Duodenal mucosa (tissue), 2 donors: ENCODE measurements around the gene SHROOM4.

ENCODE experiments used
- H3K27ac ChIP-seq: one replicate; pipeline ENCODE4 v1.7.0; 2013; ENCODE audit warnings: low read depth, low read length
- H3K27me3 ChIP-seq, 2 donors: one replicate each; pipeline ENCODE4 v1.7.0; 2013; ENCODE audit warnings: low read length in 2 of 2, control low read depth in 1 of 2; ENCODE audit not compliant: insufficient read depth in 2 of 2, control insufficient read depth in 1 of 2
- H3K36me3 ChIP-seq, 2 donors: one replicate each; pipeline ENCODE4 v1.7.0; 2013; ENCODE audit warnings: low read length in 2 of 2, control low read depth in 1 of 2; ENCODE audit not compliant: insufficient read depth in 2 of 2, control insufficient read depth in 1 of 2
- H3K4me1 ChIP-seq, 2 donors: one replicate each; pipeline ENCODE4 v1.7.0; 2013; ENCODE audit warnings: low read length in 2 of 2, control low read depth in 1 of 2; ENCODE audit not compliant: insufficient read depth in 2 of 2, control insufficient read depth in 1 of 2
- H3K4me3 ChIP-seq, 2 donors: one replicate each; pipeline ENCODE4 v1.7.0; 2013; ENCODE audit warnings: low read length in 2 of 2, low read depth in 1 of 2
- H3K9ac ChIP-seq, 2 donors: one replicate each; pipeline ENCODE4 v1.7.0; 2013; ENCODE audit warnings: low read length in 2 of 2, low read depth in 1 of 2
- H3K9me3 ChIP-seq, 2 donors: one replicate each; pipeline ENCODE4 v1.7.0; 2013; ENCODE audit warnings: low read length in 2 of 2, control low read depth in 1 of 2; ENCODE audit not compliant: control insufficient read depth in 1 of 2

Gene SHROOM4

GRCh38 chrX:50716706-50717105 lies 97.3 kb downstream of the SHROOM4 start:
- Histone ChIP-seq H3K36me3 (no peaks in the 10 kb centered on the region), H3K27me3 (no peaks in the 10 kb centered on the region), H3K9ac (no peak overlapping the region), H3K9me3 (no peaks in the 10 kb centered on the region), H3K4me3 (no peak overlapping the region), H3K27ac (no peak overlapping the region), H3K4me1 (no peaks in the 10 kb centered on the region)

DNA sequence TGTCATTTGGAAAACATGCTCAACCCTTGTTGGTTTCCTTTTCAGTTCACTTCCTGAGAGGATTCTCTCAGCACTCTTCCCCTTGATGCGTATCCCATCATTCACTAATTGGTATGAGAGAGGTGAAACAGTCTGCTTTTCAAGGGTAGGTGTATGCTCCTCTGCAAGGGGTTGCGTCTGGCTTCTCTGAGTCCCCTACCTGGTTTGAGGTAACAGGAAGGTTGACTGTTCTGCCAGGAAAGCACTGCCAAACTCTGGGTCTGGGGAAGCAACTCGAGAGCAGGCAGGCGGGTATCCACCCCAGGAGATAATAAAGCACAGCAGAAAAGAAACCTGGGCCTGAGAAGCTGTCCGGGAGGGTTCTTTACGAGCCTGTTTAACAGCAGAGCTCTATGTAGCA lies 101.2 kb downstream of the SHROOM4 start:
- Histone ChIP-seq H3K4me3 (no peak overlapping the region), H3K4me1 (peaks cover 0 to 7% of the 10 kb centered on the region in 2 donors), H3K9ac (no peak overlapping the region), H3K27ac (no peak overlapping the region), H3K9me3 (no peaks in the 10 kb centered on the region), H3K27me3 (no peaks in the 10 kb centered on the region), H3K36me3 (no peaks in the 10 kb centered on the region)

DNA sequence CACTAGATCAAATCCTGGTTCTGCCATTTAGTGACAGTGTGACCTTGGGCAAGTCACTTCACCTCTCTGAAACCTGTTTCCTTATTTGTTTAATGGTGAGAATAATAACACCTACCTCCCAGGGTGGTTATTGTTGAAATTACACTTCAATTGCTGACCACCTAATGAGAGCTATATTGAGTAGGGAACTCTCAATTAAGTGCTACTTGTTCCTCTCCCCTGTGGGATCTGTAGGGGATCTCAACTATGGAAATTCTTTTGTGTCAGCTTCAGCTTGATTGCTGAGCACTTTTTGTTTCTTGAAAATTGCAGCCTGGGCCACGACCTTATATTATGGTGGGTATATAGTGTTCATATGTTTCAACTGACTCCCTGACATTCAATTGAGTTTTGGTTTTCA lies 102.1 kb downstream of the SHROOM4 start:
- H3K27me3 ChIP-seq = no peaks in the 10 kb centered on the region
- no peaks in the 10 kb centered on the region for H3K36me3 ChIP-seq
- no peak overlapping the region for H3K27ac ChIP-seq
- no peaks in the 10 kb centered on the region for H3K9me3 ChIP-seq
- no peak overlapping the region for H3K4me3 ChIP-seq
- H3K9ac ChIP-seq = no peak overlapping the region
- peaks cover 2 to 9% of the 10 kb centered on the region in 2 donors for H3K4me1 ChIP-seq

DNA sequence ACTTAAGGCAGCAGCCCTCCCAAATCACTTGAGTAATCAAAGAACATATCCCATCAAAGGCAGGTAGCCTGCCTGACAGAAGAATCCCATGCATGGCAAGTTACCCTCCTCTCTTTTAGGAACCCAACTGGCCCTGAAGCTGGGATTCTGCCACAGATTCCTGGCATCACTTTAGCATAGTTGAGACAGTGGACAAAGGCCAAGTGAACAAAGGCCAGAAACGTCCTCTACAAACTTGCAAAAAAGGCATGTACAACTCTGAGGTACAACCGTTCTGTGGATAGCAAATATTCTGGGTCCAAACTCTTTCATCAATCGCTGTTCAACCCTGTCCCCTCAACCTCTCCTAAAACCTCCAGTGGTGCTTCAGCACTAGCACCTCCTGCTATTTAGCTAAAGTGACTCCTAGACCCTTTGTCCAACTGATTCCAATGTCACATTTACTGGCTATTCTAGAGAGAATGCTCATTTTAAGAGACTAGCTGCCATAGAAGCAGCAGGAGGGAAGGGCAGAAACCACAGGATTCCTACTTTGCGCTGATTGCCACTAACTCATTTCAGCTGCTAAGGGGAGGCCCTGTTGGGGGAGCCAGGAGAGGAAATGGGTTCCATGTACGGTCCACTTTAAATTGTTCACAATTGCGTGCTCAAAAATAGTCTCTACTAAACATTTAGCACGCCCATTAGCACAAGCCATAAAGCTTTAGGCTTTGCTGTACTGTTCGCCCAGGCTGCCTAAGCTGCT lies 105.9 kb downstream of the SHROOM4 start:
- H3K9ac ChIP-seq = no peak overlapping the region
- H3K27ac ChIP-seq = no peak overlapping the region
- no peaks in the 10 kb centered on the region for H3K9me3 ChIP-seq
- no peaks in the 10 kb centered on the region for H3K27me3 ChIP-seq
- H3K4me3 ChIP-seq = no peak overlapping the region
- H3K4me1 ChIP-seq = peaks cover 13 to 22% of the 10 kb centered on the region in 2 donors
- no peaks in the 10 kb centered on the region for H3K36me3 ChIP-seq

DNA sequence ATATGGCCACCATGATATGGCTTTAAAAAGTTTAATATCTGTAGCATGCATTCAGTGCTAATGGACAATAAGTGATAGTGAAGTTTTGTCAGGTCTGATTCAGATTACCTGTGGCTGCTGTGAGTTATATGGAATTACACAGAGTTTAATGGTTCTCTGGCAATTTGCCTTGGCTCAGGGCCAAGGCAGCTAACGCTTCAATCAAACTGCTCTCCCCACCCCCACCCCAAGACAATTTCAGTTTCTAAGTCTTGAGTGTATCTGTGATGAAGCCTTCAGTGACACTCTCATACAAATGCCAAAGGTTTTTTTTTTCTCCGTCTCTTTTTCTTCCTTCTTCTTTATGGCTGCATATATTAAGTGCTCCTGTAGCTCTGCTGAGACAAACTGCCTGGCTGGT lies 106.6 kb downstream of the SHROOM4 start:
- Histone ChIP-seq H3K9ac (no peak overlapping the region), H3K9me3 (no peaks in the 10 kb centered on the region), H3K4me1 (peaks cover 13 to 22% of the 10 kb centered on the region in 2 donors), H3K4me3 (no peak overlapping the region), H3K27me3 (no peaks in the 10 kb centered on the region), H3K36me3 (no peaks in the 10 kb centered on the region), H3K27ac (no peak overlapping the region)

DNA sequence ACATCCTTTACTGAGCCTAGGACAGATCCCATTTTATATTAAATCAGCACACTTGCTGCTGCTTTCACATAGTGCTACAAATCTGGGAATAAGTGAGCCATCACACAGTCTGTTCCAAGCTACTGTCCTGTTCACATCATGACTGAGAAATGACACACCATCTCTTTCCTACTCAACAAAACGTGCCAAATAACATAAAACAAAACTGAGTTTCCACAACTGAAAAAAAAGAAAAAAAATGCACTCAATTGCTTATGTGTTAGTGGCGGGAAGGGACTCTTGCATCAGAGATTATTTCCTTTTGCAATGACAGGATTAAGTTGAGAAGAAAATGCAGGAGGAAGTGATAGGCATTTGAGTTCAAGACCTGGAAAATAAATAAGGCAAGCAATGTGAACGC lies 109.0 kb downstream of the SHROOM4 start:
- Histone ChIP-seq H3K9ac (no peak overlapping the region), H3K4me3 (no peak overlapping the region), H3K9me3 (no peaks in the 10 kb centered on the region), H3K27me3 (no peaks in the 10 kb centered on the region), H3K4me1 (peaks cover 13 to 22% of the 10 kb centered on the region in 2 donors), H3K36me3 (no peaks in the 10 kb centered on the region), H3K27ac (no peak overlapping the region)

DNA sequence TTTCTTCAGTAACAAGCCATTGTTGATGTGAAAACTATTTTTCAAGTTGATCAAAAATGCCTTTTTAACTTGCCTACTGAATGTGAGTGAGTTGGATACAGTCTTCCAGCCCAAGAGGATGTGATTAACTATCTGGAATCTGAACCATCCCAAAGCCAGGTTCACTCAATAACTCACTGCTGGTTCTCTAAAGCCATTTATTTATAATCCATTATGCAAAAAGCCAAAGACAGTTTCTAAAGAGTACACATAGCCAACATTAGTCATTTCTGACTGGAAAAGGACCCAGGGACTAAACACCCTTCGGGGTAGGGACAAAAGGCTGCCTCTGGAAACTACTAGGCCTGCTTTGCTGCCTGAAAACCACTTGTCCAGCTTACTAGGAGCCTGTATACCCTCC lies 109.6 kb downstream of the SHROOM4 start:
- H3K36me3 ChIP-seq = no peaks in the 10 kb centered on the region
- H3K27ac ChIP-seq = no peak overlapping the region
- no peak overlapping the region for H3K9ac ChIP-seq
- peaks cover 13 to 22% of the 10 kb centered on the region in 2 donors for H3K4me1 ChIP-seq
- no peaks in the 10 kb centered on the region for H3K9me3 ChIP-seq
- no peaks in the 10 kb centered on the region for H3K27me3 ChIP-seq
- no peak overlapping the region for H3K4me3 ChIP-seq

DNA sequence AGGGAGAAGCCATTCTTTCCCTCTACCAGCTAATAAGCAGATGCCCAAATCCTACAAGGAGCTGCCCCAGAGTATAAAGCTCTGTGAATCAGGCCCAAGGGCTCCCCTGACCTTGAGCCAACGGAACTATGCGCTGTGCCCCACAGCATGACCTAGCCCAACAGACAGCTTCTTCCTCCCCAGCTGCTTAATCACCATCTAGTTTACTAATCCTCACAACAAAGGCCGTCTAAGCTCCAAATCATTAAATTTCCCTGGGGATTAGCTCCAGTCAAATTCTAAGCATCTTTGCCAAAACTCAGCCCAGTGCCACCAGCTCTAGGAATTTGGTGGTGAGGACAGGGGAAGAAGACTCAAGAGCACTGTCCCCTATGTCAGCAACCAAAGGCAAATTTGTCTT lies 113.1 kb downstream of the SHROOM4 start:
- Histone ChIP-seq H3K9ac (no peak overlapping the region), H3K4me3 (no peak overlapping the region)

DNA sequence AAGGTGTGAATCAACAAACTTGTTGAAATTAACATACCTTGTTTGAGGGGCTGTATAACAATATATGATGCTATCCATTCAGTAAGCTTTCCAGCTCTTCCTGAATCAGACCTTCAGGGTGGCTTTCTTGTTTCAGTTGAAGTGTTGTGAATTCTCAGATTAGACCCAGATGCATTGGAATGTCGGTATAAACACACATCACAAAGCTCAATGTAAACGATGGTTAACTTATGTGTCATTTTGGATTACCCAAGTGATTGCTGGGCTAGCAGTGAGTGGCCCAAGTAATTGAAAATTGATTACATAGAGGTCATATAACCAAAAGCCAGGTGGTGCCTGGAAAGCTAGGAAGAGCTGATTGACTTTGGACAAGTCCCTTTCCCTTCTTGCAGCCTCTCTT lies 115.0 kb downstream of the SHROOM4 start:
- Histone ChIP-seq H3K36me3 (no peaks in the 10 kb centered on the region), H3K4me1 (no peaks in the 10 kb centered on the region), H3K27ac (no peak overlapping the region), H3K4me3 (no peak overlapping the region), H3K9me3 (no peaks in the 10 kb centered on the region), H3K27me3 (no peaks in the 10 kb centered on the region), H3K9ac (no peak overlapping the region)

More for the DNA sequence above, 113.1 kb downstream of the SHROOM4 start:
- H3K27ac ChIP-seq = no peak overlapping the region
- peaks cover 7 to 13% of the 10 kb centered on the region in 2 donors for H3K4me1 ChIP-seq
- H3K9me3 ChIP-seq = no peaks in the 10 kb centered on the region
- H3K36me3 ChIP-seq = no peaks in the 10 kb centered on the region
- H3K27me3 ChIP-seq = no peaks in the 10 kb centered on the region

- Histone ChIP-seq H3K4me3 (no peak overlapping the region), H3K27ac (no peak overlapping the region), H3K9ac (no peak overlapping the region), H3K4me1 (no peaks in the 10 kb centered on the region), H3K36me3 (no peaks in the 10 kb centered on the region), H3K27me3 (no peaks in the 10 kb centered on the region), H3K9me3 (no peaks in the 10 kb centered on the region)
Observed at GRCh38 chrX:50697691-50698090, 116.3 kb downstream of the SHROOM4 start.
